SK-N-SH (cell line): ENCODE data around the gene ZNF256. TPM values are rescaled to one million over a fixed set of nuclear protein-coding genes. Genes with fewer than 3 reads are reported as not detected.

Source experiments
- CTCF ChIA-PET: fragments of 300-600, 350-600 bp; formaldehyde crosslinking; extraction: SDS; loops from one replicate; lab custom pipeline; 2021; lab: Yijun Ruan, JAX
- POLR2A ChIA-PET: fragments of 350-600 bp; sonication (Branson Sonifier 250); formaldehyde crosslinking; extraction: SDS; loops from one replicate; lab custom pipeline; 2020; ENCODE audit warnings: antibody characterized with exemption, inconsistent platforms; lab: Yijun Ruan, JAX
- DNase-seq: peaks from one replicate; pipeline ENCODE4 v3.0.0; 2012
- H2AFZ ChIP-seq: fragments of 200-600 bp; sonication (generic); 2 replicates; pipeline ENCODE4 v1.8.1; 2016; ENCODE audit warnings: antibody characterized with exemption, mild to moderate bottlenecking, low read depth
- H3F3A ChIP-seq: fragments of 200-600 bp; sonication (generic); replicated peaks from 2 replicates; pipeline ENCODE3; 2016; ENCODE audit warnings: antibody characterized with exemption, mild to moderate bottlenecking; ENCODE audit not compliant: insufficient read depth
- H3K27ac ChIP-seq, 2 experiments: fragments of 200-500 bp in 1 of 2; fragments of 200-600 bp in 1 of 2; sonication (Bioruptor generic) in 1 of 2; sonication (generic), shearing (Covaris generic) in 1 of 2; 2 replicates each; pipeline versions ENCODE4 v1.5.1 to v1.6.1; 2014 to 2016; ENCODE audit warnings: low read depth in 2 of 2, inconsistent platforms in 1 of 2, low read length in 1 of 2, mild to moderate bottlenecking in 1 of 2, mixed read lengths in 1 of 2
- H3K27me3 ChIP-seq: fragments of 200-600 bp; sonication (generic), shearing (Covaris generic); 2 replicates; pipeline ENCODE4 v1.6.1; 2016; ENCODE audit warnings: mixed run types; ENCODE audit not compliant: insufficient read depth
- H3K36me3 ChIP-seq, 2 experiments: fragments of 200-500 bp in 1 of 2; fragments of 200-600 bp in 1 of 2; sonication (Bioruptor generic) in 1 of 2; sonication (generic) in 1 of 2; replicated peaks in 1 of 2; 2 replicates each; pipeline versions ENCODE3 to v1.5.1; 2014 to 2016; ENCODE audit warnings: low read length in 1 of 2, mild to moderate bottlenecking in 1 of 2; ENCODE audit not compliant: insufficient read depth in 2 of 2, control insufficient read depth in 1 of 2
- H3K4me1 ChIP-seq, 2 experiments: fragments of 200-500 bp in 1 of 2; fragments of 200-600 bp in 1 of 2; sonication (Bioruptor generic) in 1 of 2; sonication (generic), shearing (Covaris generic) in 1 of 2; 2 replicates each; pipeline versions ENCODE4 v1.5.1 to v1.6.1; 2014 to 2016; ENCODE audit warnings: low read depth in 1 of 2, low read length in 1 of 2, mixed run types in 1 of 2; ENCODE audit not compliant: insufficient read depth in 2 of 2, control insufficient read depth in 1 of 2
- H3K4me2 ChIP-seq: fragments of 200-600 bp; sonication (generic), shearing (Covaris generic); 2 replicates; pipeline ENCODE4 v1.6.1; 2017; ENCODE audit warnings: mixed run types
- H3K4me3 ChIP-seq, 2 experiments: fragments of 200-500 bp in 1 of 2; fragments of 200-600 bp in 1 of 2; sonication (Bioruptor generic) in 1 of 2; sonication (generic), shearing (Covaris generic) in 1 of 2; 2 replicates each; pipeline versions ENCODE4 v1.5.1 to v1.8.1; 2014 to 2016; ENCODE audit warnings: low read depth in 2 of 2, inconsistent platforms in 1 of 2, low read length in 1 of 2, mild to moderate bottlenecking in 1 of 2, mixed read lengths in 1 of 2, moderate library complexity in 1 of 2
- H3K79me2 ChIP-seq: fragments of 200-600 bp; sonication (generic); 2 replicates; pipeline ENCODE4 v1.8.1; 2017; ENCODE audit warnings: mild to moderate bottlenecking; ENCODE audit not compliant: insufficient read depth
- H3K9ac ChIP-seq: fragments of 200-600 bp; sonication (generic); 2 replicates; pipeline ENCODE4 v1.6.1; 2017; ENCODE audit warnings: mixed run types
- H3K9me2 ChIP-seq: fragments of 200-600 bp; sonication (generic); 2 replicates; pipeline ENCODE4 v1.6.1; 2017; ENCODE audit warnings: mixed run types
- H3K9me3 ChIP-seq: fragments of 200-600 bp; sonication (generic); 2 replicates; pipeline ENCODE4 v1.6.1; 2017; ENCODE audit warnings: mixed run types, mild to moderate bottlenecking, moderate library complexity
- H4K20me1 ChIP-seq: fragments of 200-600 bp; sonication (generic); 2 replicates; pipeline ENCODE4 v1.6.1; 2017; ENCODE audit warnings: mild to moderate bottlenecking, mixed run types; ENCODE audit not compliant: insufficient read depth
- CHD2 ChIP-seq: fragments of 150-350 bp; IDR thresholded peaks from 2 replicates; pipeline ENCODE4 v1.6.1; 2018; ENCODE audit warnings: low read length; ENCODE audit not compliant: partially characterized antibody
- EZH2phosphoT487 ChIP-seq: fragments of 200-600 bp; sonication (generic); IDR thresholded peaks from 2 replicates; pipeline ENCODE4 v1.6.1; 2017; ENCODE audit warnings: low read depth, mixed run types, mild to moderate bottlenecking, antibody characterized with exemption, moderate library complexity, borderline replicate concordance
- FOXJ3 ChIP-seq: sonication (generic); formaldehyde crosslinking; IDR thresholded peaks from 2 replicates; pipeline ENCODE4 v1.5.1; 2020; ENCODE audit warnings: mild to moderate bottlenecking, missing genetic modification reagents
- FOXM1 ChIP-seq: IDR thresholded peaks from 2 replicates; pipeline ENCODE4 v1.4.0; 2012; ENCODE audit warnings: low read depth, mild to moderate bottlenecking
- GABPA ChIP-seq: IDR thresholded peaks from 2 replicates; pipeline ENCODE4 v1.4.0; 2012; ENCODE audit warnings: low read depth, mild to moderate bottlenecking
- GATA2 ChIP-seq: sonication (generic); formaldehyde crosslinking; IDR thresholded peaks from 2 replicates; pipeline ENCODE4 v1.5.0; 2020; ENCODE audit warnings: mild to moderate bottlenecking, missing genetic modification reagents
- IRF3 ChIP-seq: fragments of 150-350 bp; IDR thresholded peaks from 2 replicates; pipeline ENCODE4 v1.6.1; 2016; ENCODE audit warnings: mild to moderate bottlenecking, low read depth, low read length
- JUND ChIP-seq: IDR thresholded peaks from 2 replicates; pipeline ENCODE4 v1.4.0; 2012
- MAX ChIP-seq: IDR thresholded peaks from 2 replicates; pipeline ENCODE4 v1.4.0; 2012; ENCODE audit warnings: low read depth
- MEF2A ChIP-seq: IDR thresholded peaks from 2 replicates; pipeline ENCODE4 v1.4.0; 2012; ENCODE audit warnings: low read depth, borderline replicate concordance
- NFIC ChIP-seq: IDR thresholded peaks from 2 replicates; pipeline ENCODE4 v1.4.0; 2012; ENCODE audit warnings: borderline replicate concordance
- PBX3 ChIP-seq: IDR thresholded peaks from 2 replicates; pipeline ENCODE4; 2012
- RCOR1 ChIP-seq: fragments of 150-350 bp; IDR thresholded peaks from 2 replicates; pipeline ENCODE4 v1.6.1; 2017; ENCODE audit warnings: antibody characterized with exemption, low read length
- RFX5 ChIP-seq: IDR thresholded peaks from 2 replicates; pipeline ENCODE4 v1.6.1; 2012; ENCODE audit warnings: mild to moderate bottlenecking, improper control_type of control experiment, low read length
- RXRA ChIP-seq: IDR thresholded peaks from 2 replicates; pipeline ENCODE4 v1.4.0; 2012; ENCODE audit warnings: low read depth, mild to moderate bottlenecking, borderline replicate concordance
- SIN3A ChIP-seq: IDR thresholded peaks from 2 replicates; pipeline ENCODE4 v1.6.1; 2012; ENCODE audit warnings: low read depth, mild to moderate bottlenecking, low read length, moderate library complexity, borderline replicate concordance
- SMC3 ChIP-seq: IDR thresholded peaks from 2 replicates; pipeline ENCODE4 v1.6.1; 2012; ENCODE audit warnings: low read depth, low read length, improper control_type of control experiment
- TCF12 ChIP-seq: IDR thresholded peaks from 2 replicates; pipeline ENCODE4 v1.4.0; 2012
- TEAD4 ChIP-seq: IDR thresholded peaks from 2 replicates; pipeline ENCODE4 v1.4.0; 2012; ENCODE audit warnings: mild to moderate bottlenecking, borderline replicate concordance; ENCODE audit not compliant: insufficient read depth
- USF2 ChIP-seq: fragments of 150-350 bp; IDR thresholded peaks from 2 replicates; pipeline ENCODE4 v1.6.1; 2017; ENCODE audit warnings: antibody characterized with exemption, low read length, low read depth, borderline replicate concordance
- ZBTB33 ChIP-seq: IDR thresholded peaks from 2 replicates; pipeline ENCODE4 v1.4.0; 2012; ENCODE audit warnings: low read depth, borderline replicate concordance
- WGBS: methylation state at CpG from one replicate; pipeline ENCODE4 v1.1.6; 2017; ENCODE audit warnings: low lambda C conversion rate; 5-methylcytosine and 5-hydroxymethylcytosine counted together
- polyA plus RNA-seq, 3 experiments: library from polyadenylated mRNA; depleted of rRNA; stranded (reverse); fragments of >200 nt; gene quantifications; 2 replicates each; pipeline ENCODE4 v1.2.3, GENCODE V29; 2012

Gene ZNF256
- polyA plus RNA-seq, 1 of the 3 experiments (the other 2 are of a cell fraction): 3.7 TPM

GRCh38 chr19:57947419-57948134 lies at the start of gene ZNF256 (continued):
- no peak for TF ChIP-seq RXRA
- no peak for TF ChIP-seq IRF3
- TF ChIP-seq USF2: no peak
- no peak for TF ChIP-seq MEF2A
- no peak for TF ChIP-seq FOXM1
- TF ChIP-seq JUND: no peak
- TF ChIP-seq EZH2phosphoT487: no peak

GRCh38 chr19:57992841-57993240 lies 45.3 kb upstream of the ZNF256 start:
- WGBS: 72% methylated on average over 1 of the region's 1 CpG
- Histone ChIP-seq H3F3A (no peaks in the 10 kb centered on the region), H3K36me3 (peaks cover 6 to 16% of the 10 kb centered on the region in 2 experiments), H3K4me3 (no peak overlapping the region), H3K9ac (no peak overlapping the region), H2AFZ (no peak overlapping the region), H3K9me3 (peaks cover under 1% of the 10 kb centered on the region; the same call in 1 of the 2 replicates), H3K9me2 (no peaks in the 10 kb centered on the region), H3K79me2 (no peaks in the 10 kb centered on the region), H3K27me3 (no peaks in the 10 kb centered on the region), H3K4me1 (no peaks in the 10 kb centered on the region), H3K27ac (no peak overlapping the region), H4K20me1 (no peaks in the 10 kb centered on the region), H3K4me2 (no peak overlapping the region)
- ChIA-PET POLR2A (no interaction called here), CTCF (no interaction called here)
- DNase-seq: no peak
- TF ChIP-seq SIN3A: no peak
- no peak for TF ChIP-seq RCOR1
- no peak for TF ChIP-seq RFX5
- no peak for TF ChIP-seq ZBTB33
- no peak for TF ChIP-seq PBX3
- no peak for TF ChIP-seq CHD2
- TF ChIP-seq JUND: no peak
- no peak for TF ChIP-seq USF2
- TF ChIP-seq TCF12: no peak
- TF ChIP-seq NFIC: no peak
- TF ChIP-seq EZH2phosphoT487: no peak
- no peak for TF ChIP-seq RXRA
- no peak for TF ChIP-seq MAX
- no peak for TF ChIP-seq GATA2 (CRISPR knock-in tag)
- no peak for TF ChIP-seq FOXJ3 (CRISPR knock-in tag)
- TF ChIP-seq TEAD4: no peak
- TF ChIP-seq SMC3: no peak
- TF ChIP-seq GABPA: no peak
